ENCODE results near the gene TBC1D2B. TPM values are rescaled to one million over a fixed set of nuclear protein-coding genes. Genes with fewer than 3 reads are reported as not detected.
A peak's percentile ranks its signal among the peaks of the same experiment; 100 is the strongest.

Gene TBC1D2B
- polyA plus RNA-seq, 3 donors, result 5.9 to 53.3 (median 6.2) TPM

- Mint-ChIP-seq H3K9me3 (peaks cover 0 to 2% (median 0%) of the 10 kb centered on the region in 7 donors), H3K4me3 (peak overlapping the region; percentile 91 to 99), H3K4me1 (peaks cover 41% of the 10 kb centered on the region), H3K27ac (peak overlapping the region; percentile 41 to 90 (median 89)), H3K27me3 (ENCODE audit: low read depth in 3 of 3) (no peaks in the 10 kb centered on the region), H3K36me3 (peaks cover 7 to 8% of the 10 kb centered on the region in 2 donors)
- no peak for TF ChIP-seq CTCF (IDR thresholded peaks at IDR 0.05)
- Histone ChIP-seq H3K27ac (ENCODE audit: low read depth in 1 of 2, low read length in 2 of 2) (peak overlapping the region; percentile 52 to 82), H3K9me3 (replicated peaks in 1 of 2; ENCODE audit: control insufficient read depth in 1 of 2, insufficient read depth in 1 of 2, low read length in 2 of 2) (no peaks in the 10 kb centered on the region), H3K79me2 (ENCODE audit: insufficient read depth, low read length) (peaks cover 64% of the 10 kb centered on the region), H3K36me3 (replicated peaks in 1 of 2; ENCODE audit: control insufficient read depth in 1 of 2, insufficient read depth in 2 of 2, low read length in 2 of 2) (no peaks in the 10 kb centered on the region), H3K4me2 (replicated peaks; ENCODE audit: extremely low read depth, low read length, poor library complexity, severe bottlenecking) (peak overlapping the region; percentile 99), H3K4me3 (replicated peaks in 1 of 3; ENCODE audit: low read depth in 2 of 3, low read length in 3 of 3) (peak overlapping the region; percentile 83 to 97 (median 93)), H3K4me1 (ENCODE audit: control insufficient read depth in 1 of 2, insufficient read depth in 2 of 2, low read length in 2 of 2) (peaks cover 45 to 65% of the 10 kb centered on the region in 2 donors), H3K9ac (ENCODE audit: insufficient read depth, low read length, poor library complexity, severe bottlenecking) (peak overlapping the region; percentile 78), H3K27me3 (ENCODE audit: control insufficient read depth in 2 of 2, insufficient read depth in 2 of 2, low read length in 2 of 2) (no peaks in the 10 kb centered on the region), H2AFZ (ENCODE audit: insufficient read depth, low read depth, low read length, poor library complexity, severe bottlenecking) (peak overlapping the region; percentile 85), H4K20me1 (ENCODE audit: insufficient read depth, low read length) (peaks cover 30% of the 10 kb centered on the region)
- intact Hi-C loops (cut with micrococcal nuclease), result no loop called here
- 22% methylated on average over 12 of the region's 17 CpGs for WGBS (ENCODE audit: insufficient coverage)
- DNase-seq, result no peak
Measured at GRCh38 chr15:78076231-78077052, 1.1 kb downstream of the TBC1D2B start.

- H3K27ac ChIP-seq (ENCODE audit: low read depth in 1 of 2, low read length in 2 of 2), result peak overlapping the region; percentile 2 to 82
- H3K27ac Mint-ChIP-seq, result peak overlapping the region in 4 of 7 donors; percentile 0 to 90 (median 57)
Measured at GRCh38 chr15:78075490-78076230, 1.9 kb downstream of the TBC1D2B start.

More at GRCh38 chr15:78075490-78076230, 1.9 kb downstream of the TBC1D2B start:
- WGBS (ENCODE audit: insufficient coverage), result 32% methylated on average over 3 of the region's 7 CpGs
- Mint-ChIP-seq H3K27me3 (ENCODE audit: low read depth in 3 of 3) (no peaks in the 10 kb centered on the region), H3K9me3 (peaks cover 0 to 2% (median 0%) of the 10 kb centered on the region in 7 donors), H3K4me1 (peaks cover 41% of the 10 kb centered on the region), H3K36me3 (peaks cover 7 to 8% of the 10 kb centered on the region in 2 donors), H3K4me3 (peak overlapping the region; percentile 91 to 99)
- H3K4me2 ChIP-seq (replicated peaks; ENCODE audit: extremely low read depth, low read length, poor library complexity, severe bottlenecking), result peak overlapping the region; percentile 99
- peaks cover 53 to 70% of the 10 kb centered on the region in 2 donors for H3K4me1 ChIP-seq (ENCODE audit: control insufficient read depth in 1 of 2, insufficient read depth in 2 of 2, low read length in 2 of 2)
- intact Hi-C loops (cut with micrococcal nuclease), result no loop called here
- no peaks in the 10 kb centered on the region for H3K9me3 ChIP-seq (replicated peaks in 1 of 2; ENCODE audit: control insufficient read depth in 1 of 2, insufficient read depth in 1 of 2, low read length in 2 of 2)
- peaks cover 72% of the 10 kb centered on the region for H3K79me2 ChIP-seq (ENCODE audit: insufficient read depth, low read length)
- TF ChIP-seq CTCF (IDR thresholded peaks at IDR 0.05), result no peak
- no peak overlapping the region for H2AFZ ChIP-seq (ENCODE audit: insufficient read depth, low read depth, low read length, poor library complexity, severe bottlenecking)
- peaks cover 30% of the 10 kb centered on the region for H4K20me1 ChIP-seq (ENCODE audit: insufficient read depth, low read length)
- peak overlapping the region; percentile 83 to 97 (median 93) for H3K4me3 ChIP-seq (replicated peaks in 1 of 3; ENCODE audit: low read depth in 2 of 3, low read length in 3 of 3)
- peak overlapping the region; percentile 78 for H3K9ac ChIP-seq (ENCODE audit: insufficient read depth, low read length, poor library complexity, severe bottlenecking)
- DNase-seq, result no peak
- H3K36me3 ChIP-seq (replicated peaks in 1 of 2; ENCODE audit: control insufficient read depth in 1 of 2, insufficient read depth in 2 of 2, low read length in 2 of 2), result no peaks in the 10 kb centered on the region
- H3K27me3 ChIP-seq (ENCODE audit: control insufficient read depth in 2 of 2, insufficient read depth in 2 of 2, low read length in 2 of 2), result no peaks in the 10 kb centered on the region

All from CD14-positive monocyte (primary cell).